ENCODE results near the gene GADD45A.

GRCh38 chr1:67704351-67704750 lies 19.4 kb downstream of the GADD45A start:
- TF ChIP-seq YY1 (IDR thresholded peaks at IDR 0.05) (no peak), GABPA (IDR thresholded peaks at IDR 0.05 in 1 of 2, conservative IDR thresholded peaks at IDR 0.05 in 1 of 2) (no peak)
